ENCODE data around the gene MVB12B. TPM values are rescaled to one million over a fixed set of nuclear protein-coding genes. Genes with fewer than 3 reads are reported as not detected.
"Not testable (repeated sequence)": the region's sequence is repeated elsewhere in the genome, so short reads cannot be mapped to it uniquely, and the experiment has no call there.

MVB12B gene
- total and polyA plus RNA-seq, 7 donors = 1.5 to 25.6 (median 11.6) TPM

DNA sequence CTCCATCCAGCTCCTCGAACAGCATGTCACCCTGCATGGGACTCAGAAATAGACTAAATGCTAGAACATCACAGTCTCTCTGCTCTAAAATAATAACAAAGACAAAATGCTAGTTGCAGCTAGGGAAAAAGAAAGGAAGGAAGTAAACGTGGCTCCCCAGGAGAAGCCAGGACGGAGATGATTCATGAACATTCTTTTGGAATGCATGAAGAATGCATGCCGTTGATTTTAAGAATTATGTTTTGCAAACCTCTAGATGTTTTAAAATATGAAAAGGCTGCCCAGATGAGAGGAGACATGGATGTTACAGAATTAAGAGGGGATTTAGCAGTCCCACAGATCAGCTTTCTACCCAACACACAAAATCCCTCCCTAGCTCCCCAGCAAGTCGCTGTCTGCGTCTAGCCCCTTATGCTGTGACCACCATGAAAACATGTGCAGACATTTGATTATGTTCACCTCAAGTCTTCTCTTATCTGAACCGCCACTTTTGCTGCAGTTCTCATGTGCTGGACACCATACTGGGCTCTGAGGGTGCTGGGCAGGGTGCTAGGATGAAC lies 147.7 kb downstream of the MVB12B start:
- 66 to 86% (median 78%) methylated on average over 7 of the region's 7 CpGs for WGBS, 3 donors
- TF ChIP-seq, protein P1, sequence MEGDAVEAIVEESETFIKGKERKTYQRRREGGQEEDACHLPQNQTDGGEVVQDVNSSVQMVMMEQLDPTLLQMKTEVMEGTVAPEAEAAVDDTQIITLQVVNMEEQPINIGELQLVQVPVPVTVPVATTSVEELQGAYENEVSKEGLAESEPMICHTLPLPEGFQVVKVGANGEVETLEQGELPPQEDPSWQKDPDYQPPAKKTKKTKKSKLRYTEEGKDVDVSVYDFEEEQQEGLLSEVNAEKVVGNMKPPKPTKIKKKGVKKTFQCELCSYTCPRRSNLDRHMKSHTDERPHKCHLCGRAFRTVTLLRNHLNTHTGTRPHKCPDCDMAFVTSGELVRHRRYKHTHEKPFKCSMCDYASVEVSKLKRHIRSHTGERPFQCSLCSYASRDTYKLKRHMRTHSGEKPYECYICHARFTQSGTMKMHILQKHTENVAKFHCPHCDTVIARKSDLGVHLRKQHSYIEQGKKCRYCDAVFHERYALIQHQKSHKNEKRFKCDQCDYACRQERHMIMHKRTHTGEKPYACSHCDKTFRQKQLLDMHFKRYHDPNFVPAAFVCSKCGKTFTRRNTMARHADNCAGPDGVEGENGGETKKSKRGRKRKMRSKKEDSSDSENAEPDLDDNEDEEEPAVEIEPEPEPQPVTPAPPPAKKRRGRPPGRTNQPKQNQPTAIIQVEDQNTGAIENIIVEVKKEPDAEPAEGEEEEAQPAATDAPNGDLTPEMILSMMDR (IDR thresholded peaks at IDR 0.05) = no peak
- intact Hi-C loops (cut with DNase I) = no loop called here

DNA sequence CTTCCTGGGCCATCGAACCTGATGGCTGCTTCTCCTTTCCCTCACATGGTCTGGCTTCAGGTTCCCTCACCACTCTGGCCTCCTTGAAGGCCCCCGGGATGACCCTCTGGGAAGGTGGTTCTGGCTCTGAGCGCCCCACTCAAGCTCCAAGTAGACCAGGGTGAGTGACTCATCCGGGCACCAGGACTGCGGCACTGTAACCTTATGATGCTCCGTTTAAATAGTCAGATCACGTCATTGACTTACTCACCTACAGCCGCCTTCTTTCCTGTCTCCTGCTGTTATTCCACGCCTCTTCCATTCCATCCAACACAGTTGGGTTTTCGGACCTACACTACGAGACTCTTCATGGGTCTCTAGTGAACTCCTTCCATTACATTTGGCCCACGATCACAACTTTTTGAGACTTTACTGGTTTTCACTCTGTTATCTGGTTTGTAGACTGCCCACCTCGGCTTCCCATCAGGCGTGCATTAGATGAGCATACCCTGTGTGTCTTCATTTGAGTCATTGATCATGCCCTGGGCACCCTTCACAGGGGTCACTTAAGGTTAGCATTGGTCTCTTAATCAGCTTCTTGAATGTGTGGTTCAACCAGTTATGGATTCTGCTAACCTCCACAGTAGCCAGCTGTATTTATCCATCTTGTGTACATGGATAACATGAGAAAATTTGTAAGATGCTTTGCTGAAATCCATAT lies 148.3 kb downstream of the MVB12B start:
- no peak overlapping the region for H3K4me3 ChIP-seq
- TF ChIP-seq, protein P1 (IDR thresholded peaks at IDR 0.05) = no peak
- H3K27me3 ChIP-seq (ENCODE audit: insufficient read depth in 3 of 3, low read length in 2 of 3) = no peaks in the 10 kb centered on the region
- H3K9me3 ChIP-seq = no peaks in the 10 kb centered on the region
- no peaks in the 10 kb centered on the region for H3K4me1 ChIP-seq
- H3K27ac ChIP-seq = no peak overlapping the region
- intact Hi-C loops (cut with DNase I) = no loop called here
- peaks cover 0 to 7% of the 10 kb centered on the region in 2 donors for H3K36me3 ChIP-seq (ENCODE audit: insufficient read depth in 1 of 2, low read depth in 1 of 2)
- DNase-seq (no peak), ATAC-seq (no peak)
- WGBS, 3 donors = 87 to 95% (median 92%) methylated on average over 14 of the region's 14 CpGs

More for the DNA sequence above, 147.7 kb downstream of the MVB12B start:
- no peak overlapping the region for H3K27ac ChIP-seq
- H3K4me1 ChIP-seq = no peaks in the 10 kb centered on the region
- no peak overlapping the region for H3K4me3 ChIP-seq
- H3K9me3 ChIP-seq = no peaks in the 10 kb centered on the region
- H3K36me3 ChIP-seq (ENCODE audit: insufficient read depth in 1 of 2, low read depth in 1 of 2) = peaks cover 0 to under 1% of the 10 kb centered on the region in 2 donors
- ATAC-seq (no peak), DNase-seq (no peak)
- H3K27me3 ChIP-seq (ENCODE audit: insufficient read depth in 3 of 3, low read length in 2 of 3) = no peaks in the 10 kb centered on the region

DNA sequence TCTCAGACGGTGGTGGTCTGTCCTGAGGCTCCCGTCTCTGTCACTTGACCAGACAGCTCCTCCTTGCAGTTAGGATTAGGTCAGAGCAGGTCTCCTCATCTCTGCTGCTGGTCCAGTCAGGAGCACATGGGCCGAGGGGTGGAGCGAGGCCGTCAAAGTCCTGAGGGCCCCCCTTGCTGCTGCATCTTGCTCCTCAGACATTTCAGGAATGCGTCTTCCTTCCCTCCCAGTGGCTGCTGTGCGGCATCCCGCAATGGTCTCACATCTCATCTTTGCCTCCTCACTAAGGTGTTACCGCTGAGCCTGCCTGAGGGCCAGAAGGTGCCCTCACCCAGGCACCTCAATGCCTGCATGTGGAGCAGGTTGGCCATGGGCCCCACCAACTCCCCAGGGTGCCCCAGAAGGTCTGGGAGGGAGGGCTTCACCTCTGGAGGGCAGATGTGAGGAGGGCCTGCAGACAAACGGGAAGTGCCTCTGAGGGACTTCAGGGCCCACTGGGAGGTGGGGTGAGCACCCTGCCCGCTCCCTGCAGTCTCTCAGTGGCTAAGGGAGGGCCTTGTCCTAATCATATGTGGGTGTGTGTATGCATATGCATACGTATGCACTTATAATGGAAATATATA lies 149.4 kb downstream of the MVB12B start:
- TF ChIP-seq, protein P1 (IDR thresholded peaks at IDR 0.05) = no peak
- no peak overlapping the region for H3K27ac ChIP-seq
- no peak for DNase-seq
- 91 to 93% (median 93%) methylated on average over 12 of the region's 12 CpGs for WGBS, 3 donors
- no peaks in the 10 kb centered on the region for H3K9me3 ChIP-seq
- H3K27me3 ChIP-seq (ENCODE audit: insufficient read depth in 3 of 3, low read length in 2 of 3) = no peaks in the 10 kb centered on the region
- peaks cover 0 to 16% of the 10 kb centered on the region in 2 donors for H3K36me3 ChIP-seq (ENCODE audit: insufficient read depth in 1 of 2, low read depth in 1 of 2)
- intact Hi-C loops (cut with DNase I) = no loop called here
- ATAC-seq = no peak
- H3K4me3 ChIP-seq = no peak overlapping the region
- H3K4me1 ChIP-seq = no peaks in the 10 kb centered on the region

DNA sequence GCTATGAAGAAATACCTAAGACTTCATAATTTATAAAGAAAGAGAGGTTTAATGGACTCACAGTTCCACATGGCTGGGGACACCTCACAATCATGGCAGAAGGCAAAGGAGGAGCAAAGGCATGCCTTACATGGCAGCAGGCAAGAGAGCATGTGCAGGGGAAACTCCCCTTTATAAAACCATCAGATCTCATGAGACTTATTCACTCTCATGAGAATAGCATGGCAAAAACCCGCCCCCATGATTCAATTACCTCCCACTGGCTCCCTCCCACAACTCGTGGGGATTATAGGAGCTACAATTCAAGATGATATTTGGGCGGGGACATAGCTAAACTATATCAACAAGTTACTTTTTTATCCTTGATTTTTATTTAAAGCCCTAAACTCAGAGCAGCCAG lies 150.8 kb downstream of the MVB12B start:
- H3K4me3 ChIP-seq; H3K27ac ChIP-seq; H3K27me3 ChIP-seq (ENCODE audit: insufficient read depth in 3 of 3, low read length in 2 of 3); intact Hi-C loops (cut with DNase I); DNase-seq; H3K9me3 ChIP-seq; ATAC-seq; H3K4me1 ChIP-seq: not testable (repeated sequence)
- 85 to 91% (median 90%) methylated on average over 3 of the region's 3 CpGs for WGBS, 3 donors
- H3K36me3 ChIP-seq (ENCODE audit: insufficient read depth in 1 of 2, low read depth in 1 of 2) = peaks cover 0 to 18% of the 10 kb centered on the region in 2 donors

DNA sequence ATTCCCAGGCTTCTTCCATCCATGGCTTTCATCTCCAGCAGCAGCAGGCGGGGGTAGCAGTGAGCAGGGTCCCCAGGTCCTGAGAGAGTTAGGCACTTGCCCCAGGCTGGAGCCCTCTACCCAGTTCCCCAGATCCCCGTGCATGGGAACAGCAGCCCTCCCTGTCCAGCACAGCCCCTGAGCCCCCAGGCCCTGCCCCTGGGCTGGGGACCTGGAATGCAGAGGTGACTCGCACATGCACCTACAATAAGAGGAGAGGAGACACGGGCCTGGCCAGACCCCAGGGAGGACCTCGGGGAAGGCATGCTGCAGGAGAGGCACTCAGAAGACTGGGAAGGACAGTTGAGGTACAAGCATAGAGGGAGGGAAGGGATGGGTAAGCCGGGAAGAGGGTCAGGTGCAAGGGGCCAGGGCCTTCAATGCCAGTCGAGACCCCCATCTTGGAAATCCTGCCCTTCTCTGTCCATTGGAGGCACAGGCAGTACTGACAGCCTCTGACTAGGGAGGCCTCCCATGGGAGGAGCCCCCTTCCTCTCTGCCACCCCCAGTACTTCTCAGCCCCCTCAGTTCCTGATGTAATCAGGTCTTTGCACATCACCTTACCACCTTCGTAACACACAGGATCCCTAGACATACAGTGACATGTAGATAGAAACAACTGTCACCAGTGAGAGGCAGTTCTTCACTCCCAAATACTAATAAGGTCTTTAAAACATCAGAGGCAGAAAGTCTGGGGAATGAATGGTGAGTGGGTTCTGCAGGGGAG lies 151.8 kb downstream of the MVB12B start:
- H3K9me3 ChIP-seq = no peaks in the 10 kb centered on the region
- no peaks in the 10 kb centered on the region for H3K27me3 ChIP-seq (ENCODE audit: insufficient read depth in 3 of 3, low read length in 2 of 3)
- intact Hi-C loops (cut with DNase I) = no loop called here
- DNase-seq = no peak
- no peak for ATAC-seq
- H3K4me1 ChIP-seq = no peaks in the 10 kb centered on the region
- H3K36me3 ChIP-seq (ENCODE audit: insufficient read depth in 1 of 2, low read depth in 1 of 2) = peaks cover 0 to 23% of the 10 kb centered on the region in 2 donors
- no peak overlapping the region for H3K4me3 ChIP-seq
- 93 to 99% (median 94%) methylated on average over 8 of the region's 8 CpGs for WGBS, 3 donors
- H3K27ac ChIP-seq = no peak overlapping the region
- TF ChIP-seq, protein P1 (IDR thresholded peaks at IDR 0.05) = no peak

Data from psoas muscle (tissue), 8 donors.